ENCODE data around the gene MEF2A.
"Not testable (repeated sequence)": the region's sequence is repeated elsewhere in the genome, so short reads cannot be mapped to it uniquely, and the experiment has no call there.

MEF2A gene

GRCh38 chr15:99656205-99656604 is 90.4 kb downstream of the MEF2A start:
- no peak for DNase-seq

DNA sequence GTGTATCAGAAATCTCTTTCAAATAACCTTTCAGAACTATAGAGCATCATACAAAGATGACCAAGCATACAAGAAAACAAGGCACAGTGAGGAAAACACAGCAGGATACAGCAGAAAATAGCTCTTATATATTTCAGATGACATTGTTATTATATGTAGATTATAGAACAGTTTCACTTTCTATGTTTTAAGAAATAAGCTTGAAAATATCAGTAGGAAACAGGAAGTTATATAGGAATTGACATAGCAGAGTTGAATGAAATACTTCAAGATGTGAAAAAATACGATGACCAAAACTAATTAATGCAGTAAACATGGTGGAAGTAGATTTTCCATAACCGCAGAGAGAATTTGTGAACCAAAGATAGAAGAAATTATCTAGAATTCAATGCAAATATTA is 92.2 kb downstream of the MEF2A start:
- DNase-seq = no peak

GRCh38 chr15:99662903-99663302 is 97.1 kb downstream of the MEF2A start:
- no peak for DNase-seq

DNA sequence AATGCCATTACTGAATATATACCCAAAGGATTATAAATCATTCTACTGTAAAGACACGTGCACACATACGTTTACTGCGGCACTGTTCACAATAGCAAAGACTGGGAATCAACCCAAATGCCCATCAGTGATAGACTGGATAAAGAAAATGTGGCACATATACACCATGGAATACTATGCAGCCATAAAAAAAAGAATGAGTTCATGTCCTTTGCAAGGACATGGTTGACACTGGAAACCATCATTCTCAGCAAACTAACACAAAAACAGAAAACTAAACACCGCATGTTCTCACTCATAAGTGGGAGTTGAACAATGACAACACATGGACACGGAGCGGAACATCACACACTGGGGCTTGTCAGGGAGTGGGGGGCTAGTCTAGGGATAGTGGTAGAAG is 100.3 kb downstream of the MEF2A start:
- DNase-seq = not testable (repeated sequence)

DNA sequence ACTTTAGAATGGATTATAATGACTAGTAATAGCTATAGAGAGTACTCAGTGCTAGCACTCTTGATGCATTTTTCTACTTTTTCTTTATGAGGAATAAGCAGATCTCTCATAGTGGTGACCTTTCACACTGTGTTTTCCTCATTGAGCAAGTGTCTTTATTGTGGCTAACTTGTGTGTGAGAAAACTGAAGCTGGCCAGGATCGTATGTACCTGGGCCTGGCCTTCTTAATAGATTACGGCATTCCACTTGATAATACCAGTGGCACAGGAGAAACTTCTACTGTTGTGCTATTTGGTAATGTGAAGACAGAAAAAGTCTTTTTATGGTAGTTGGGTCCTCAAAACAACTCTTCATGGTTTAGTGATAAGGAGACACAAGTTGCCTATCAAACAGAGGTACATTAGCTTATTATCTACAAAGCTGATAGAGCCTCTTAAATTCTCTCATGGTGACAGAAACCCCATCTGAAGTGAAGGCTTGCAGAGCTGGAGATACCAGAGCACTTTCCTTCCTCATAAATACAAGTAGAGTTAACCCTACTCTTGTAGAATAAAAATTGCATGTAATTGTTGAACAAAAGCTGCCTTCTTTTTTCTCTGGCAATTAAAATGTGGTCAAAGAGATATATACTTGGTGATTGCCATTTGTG is 102.9 kb downstream of the MEF2A start:
- no peak for DNase-seq

GRCh38 chr15:99669250-99669649 is 103.5 kb downstream of the MEF2A start:
- no peak for DNase-seq

- no peak for DNase-seq
Measured at GRCh38 chr15:99671926-99672635, 106.3 kb downstream of the MEF2A start.

DNA sequence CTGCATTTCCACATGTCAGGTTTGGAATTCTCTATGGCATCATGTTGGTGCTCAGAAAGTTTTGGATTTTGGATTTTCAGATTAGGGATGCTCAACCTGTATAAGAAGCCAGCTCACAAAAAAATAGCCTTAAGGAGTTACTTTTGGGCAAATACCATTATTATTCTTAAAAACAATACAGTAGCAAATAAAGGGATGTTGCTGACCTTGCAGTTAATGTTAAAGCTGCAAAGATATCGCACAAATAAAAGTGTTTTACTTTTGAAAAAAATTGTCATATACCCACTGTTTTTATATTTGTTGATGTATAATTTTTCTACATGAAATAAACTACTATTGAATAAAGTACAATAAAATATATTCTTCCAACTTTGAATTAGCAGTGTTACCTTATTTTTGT is 107.3 kb downstream of the MEF2A start:
- DNase-seq = no peak

- no peak for DNase-seq
Measured at GRCh38 chr15:99674279-99674678, 108.5 kb downstream of the MEF2A start.

DNA sequence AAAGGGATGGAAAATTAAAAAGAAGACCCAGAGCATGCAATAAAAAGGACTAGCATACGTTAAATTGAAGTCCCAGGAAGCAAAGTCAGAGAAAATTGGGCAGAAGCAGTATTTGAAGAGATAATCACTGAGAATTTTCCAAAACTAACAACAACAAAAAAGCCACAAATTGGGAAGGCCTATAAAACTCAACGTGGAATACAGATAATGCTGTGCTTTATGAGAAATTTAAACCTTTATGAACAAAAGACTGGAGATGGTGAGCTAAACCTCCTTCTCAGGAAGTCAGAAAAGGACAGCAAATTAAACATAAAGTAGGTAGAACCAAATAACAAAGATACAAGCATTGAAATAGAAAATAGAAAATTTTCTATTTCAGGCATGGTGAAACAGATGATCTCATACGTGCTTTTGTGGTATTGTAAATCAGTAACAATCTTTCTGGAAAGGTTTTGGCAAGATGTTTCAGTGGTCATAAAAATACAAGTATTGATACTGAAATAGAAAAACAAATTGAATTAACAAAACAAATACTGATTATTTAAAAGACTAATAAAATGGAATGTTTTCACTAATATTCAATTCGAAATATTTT is 111.9 kb downstream of the MEF2A start:
- DNase-seq = no peak

DNA sequence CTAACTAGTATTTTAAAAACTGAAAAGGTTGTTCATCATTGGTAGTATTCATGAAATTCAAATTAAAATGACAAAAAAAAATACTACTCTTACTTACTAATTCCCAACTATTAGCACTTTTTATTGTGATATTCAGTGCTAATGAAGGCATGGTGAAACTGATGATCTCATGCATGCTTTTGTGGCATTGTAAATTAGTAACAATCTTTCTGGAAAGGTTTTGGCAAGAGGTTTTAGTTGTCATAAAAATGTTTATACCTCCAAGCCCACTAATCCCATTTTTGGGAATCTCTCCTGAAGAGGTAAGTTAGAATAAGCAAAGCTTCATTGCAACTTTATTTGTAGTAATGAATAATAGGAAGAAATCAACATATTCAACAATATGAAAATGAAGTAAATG is 114.5 kb downstream of the MEF2A start:
- no peak for DNase-seq

- DNase-seq = no peak
Measured at GRCh38 chr15:99681990-99682389, 116.2 kb downstream of the MEF2A start.

DNA sequence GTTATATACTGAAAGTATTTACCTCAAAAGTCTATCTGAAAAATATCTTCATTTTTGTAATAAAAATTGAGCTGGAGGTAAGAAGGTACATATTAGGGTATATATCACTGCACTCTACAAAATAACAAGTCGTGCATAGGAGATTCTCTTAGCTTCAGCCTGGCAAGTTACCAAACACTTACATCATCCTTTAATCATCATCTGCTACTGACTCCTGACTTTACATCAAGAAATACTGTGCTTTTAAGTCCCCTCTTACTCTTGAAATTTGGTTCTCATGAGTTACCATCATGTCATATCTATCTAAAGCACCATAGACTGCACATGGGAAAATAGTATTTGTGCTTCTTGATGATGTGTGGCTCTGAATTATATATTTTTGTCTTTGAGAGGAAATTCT is 116.7 kb downstream of the MEF2A start:
- DNase-seq = no peak

DNA sequence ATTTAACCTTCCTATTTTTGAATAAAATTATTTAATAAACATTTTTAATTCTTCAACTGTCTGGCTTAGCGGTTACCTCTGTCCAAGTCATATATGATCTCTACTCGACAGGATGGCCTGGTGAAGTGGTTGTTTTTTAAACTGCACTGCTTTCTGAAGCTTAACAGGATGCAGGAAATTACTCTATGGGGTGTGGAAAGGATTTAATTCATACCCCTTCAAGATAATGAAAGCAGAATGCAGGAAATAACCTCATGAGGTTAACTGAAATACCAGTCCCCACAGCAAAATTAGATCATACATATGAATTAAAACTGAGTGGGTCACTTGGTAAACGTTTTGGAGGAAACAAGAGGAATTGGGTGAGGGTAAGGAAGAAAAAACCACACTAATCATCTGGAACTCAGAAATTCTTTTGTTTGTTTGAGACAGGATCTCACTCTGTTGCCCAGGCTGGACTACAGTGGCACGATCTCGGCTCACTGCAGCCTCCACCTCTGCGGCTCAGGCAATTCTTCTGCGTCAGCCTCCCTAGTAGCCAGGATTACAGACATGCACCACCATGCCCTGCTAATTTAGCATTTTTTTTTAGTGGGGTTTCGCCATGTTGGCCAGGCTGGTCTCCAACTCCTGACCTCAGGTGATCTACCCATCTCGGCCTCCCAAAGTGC is 117.4 kb downstream of the MEF2A start:
- no peak for DNase-seq

- no peak for DNase-seq
Measured at GRCh38 chr15:99686290-99686689, 120.5 kb downstream of the MEF2A start.

DNA sequence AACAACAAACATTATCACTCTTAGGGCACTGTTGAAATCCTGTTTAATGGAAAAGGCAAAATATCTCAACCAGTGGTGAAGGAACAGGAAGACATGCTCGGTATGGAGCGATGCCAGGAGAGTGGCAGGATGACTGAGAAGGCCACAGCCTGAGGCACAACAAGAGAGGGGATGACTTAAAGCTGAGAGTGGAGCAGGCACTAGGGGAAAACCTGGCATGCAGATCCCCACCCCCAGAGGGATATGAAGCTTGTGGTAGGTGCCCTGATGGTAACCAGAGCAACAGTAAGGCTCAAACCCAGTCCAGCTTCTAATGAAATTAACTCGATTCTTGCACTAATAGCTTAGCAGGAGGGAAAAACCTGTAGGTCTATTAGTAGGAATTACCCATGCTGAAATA is 127.0 kb downstream of the MEF2A start:
- DNase-seq = no peak

- no peak for DNase-seq
Measured at GRCh38 chr15:99696096-99696495, 130.3 kb downstream of the MEF2A start.

GRCh38 chr15:99702895-99703602 is 137.3 kb downstream of the MEF2A start:
- DNase-seq = no peak

GRCh38 chr15:99703603-99704443 is 138.0 kb downstream of the MEF2A start:
- DNase-seq = no peak

GRCh38 chr15:99704444-99704838 is 138.7 kb downstream of the MEF2A start:
- DNase-seq = no peak

GRCh38 chr15:99706557-99707303 is 140.9 kb downstream of the MEF2A start:
- DNase-seq = peak; percentile 51

All from stimulated activated CD4-positive, alpha-beta T cell treated with anti-CD3 and anti-CD28 coated beads, Interleukin-15, amount 100 ng/mL, for 24 hours (primary cell).